GM11168 (cell line): Measurements from ENCODE around the gene KRT32.

Experiments
- in situ Hi-C: fragments of 300-500 bp; cut with MboI; formaldehyde crosslinking; loops from one replicate; pipeline ENCODE4 v1.12.0; 2022; ENCODE audit warnings: low sequenced_read_pairs; ENCODE audit not compliant: unreplicated experiment

Gene KRT32

DNA sequence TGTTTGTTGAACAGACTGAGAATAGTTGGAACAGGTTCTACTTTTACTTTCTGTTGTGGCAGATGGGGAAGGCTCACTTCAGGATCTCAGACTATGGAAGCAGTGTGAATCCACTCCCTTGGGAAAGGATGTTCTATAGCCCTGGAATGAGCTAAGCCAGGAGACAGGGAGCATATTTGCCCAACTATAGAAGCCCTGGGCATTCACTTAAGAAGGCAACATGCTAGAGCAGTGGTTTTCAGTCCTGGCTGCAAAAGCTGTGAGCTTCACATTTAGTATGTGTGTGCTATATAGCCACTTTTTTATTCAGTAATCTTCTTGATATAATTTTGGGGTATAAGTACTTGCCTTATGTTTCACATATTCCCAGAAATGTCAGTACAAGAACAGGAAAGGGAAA, 1.2 kb upstream of the KRT32 start:
- in situ Hi-C loops: no loop called here

DNA sequence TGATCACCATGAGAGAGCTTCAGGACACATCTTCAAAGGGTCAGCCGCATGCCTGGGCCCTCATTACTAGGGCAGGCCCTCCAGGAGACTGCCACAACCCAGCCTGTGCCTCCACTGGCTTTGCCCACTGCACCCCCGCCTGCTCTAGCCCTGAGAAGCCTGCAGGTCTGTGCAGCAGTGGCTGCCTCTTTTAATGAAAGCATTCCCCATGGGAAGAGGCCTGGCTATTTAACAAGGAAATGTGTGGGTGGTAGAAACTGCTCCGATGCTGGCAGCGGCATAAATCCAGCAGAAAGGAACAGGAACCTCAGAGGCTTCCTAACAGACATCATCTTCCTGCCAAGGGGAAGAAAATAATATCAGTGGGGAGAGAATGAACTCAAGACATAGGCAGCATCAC, 375 bp upstream of the KRT32 start:
- in situ Hi-C loops: no loop called here

DNA sequence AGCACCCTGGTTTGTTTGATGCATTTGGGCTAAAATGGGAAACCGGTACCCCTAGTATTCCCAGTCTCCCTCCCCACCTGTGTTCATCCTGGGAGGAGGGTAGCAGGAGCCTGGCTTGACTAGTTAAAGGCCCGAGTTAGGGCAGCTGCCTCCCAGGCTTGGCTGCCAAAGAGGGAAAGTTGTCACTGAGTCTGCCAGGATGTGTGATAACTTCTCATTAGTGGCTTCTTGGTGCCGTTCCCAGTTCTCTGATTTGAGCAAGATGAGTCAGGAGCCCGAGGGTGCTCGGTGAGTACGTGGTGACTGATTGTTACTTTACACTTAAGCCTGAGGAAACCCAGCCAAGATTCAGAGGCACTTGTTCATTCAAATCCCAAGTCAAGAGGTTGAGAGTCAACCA, 2.5 kb downstream of the KRT32 start:
- in situ Hi-C loops: no loop called here

DNA sequence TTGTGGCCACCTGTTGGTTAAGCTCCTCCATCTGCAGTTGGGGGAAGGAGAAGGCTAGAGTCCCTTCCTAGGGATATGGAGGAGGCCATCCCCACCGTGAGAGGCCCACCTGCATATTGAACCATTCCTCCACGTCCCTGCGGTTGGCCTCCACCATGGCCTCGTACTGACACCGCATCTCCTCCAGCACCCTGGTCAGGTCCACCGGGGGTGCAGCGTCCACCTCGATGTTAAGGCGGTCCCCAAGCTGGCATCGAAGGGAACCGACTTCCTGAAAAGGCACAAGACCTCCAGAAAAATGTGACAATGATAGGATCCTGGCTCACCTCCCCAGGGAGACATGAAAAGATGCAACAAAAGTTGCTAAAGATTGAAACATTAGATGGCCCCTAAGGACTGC, 3.0 kb downstream of the KRT32 start:
- in situ Hi-C loops: no loop called here

DNA sequence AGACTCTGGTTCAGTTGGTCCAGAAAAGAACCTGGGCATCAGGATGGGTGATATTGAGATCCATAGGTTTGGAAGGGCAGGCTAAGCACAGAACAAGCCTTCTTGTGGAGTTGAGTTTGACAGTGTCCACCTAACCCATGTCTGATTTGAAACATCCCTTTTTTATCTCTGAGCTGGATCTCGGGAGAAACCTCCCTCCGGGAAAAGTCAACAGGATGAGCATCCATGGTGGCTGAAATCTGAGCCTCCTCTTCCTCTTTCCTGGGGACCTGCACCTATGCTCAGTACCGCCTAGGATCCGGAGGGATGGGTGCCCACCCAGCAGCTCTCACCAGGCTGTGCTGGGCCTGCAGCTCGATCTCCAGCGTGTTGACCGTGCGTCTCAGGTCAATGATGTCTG, 3.4 kb downstream of the KRT32 start:
- in situ Hi-C loops: no loop called here

DNA sequence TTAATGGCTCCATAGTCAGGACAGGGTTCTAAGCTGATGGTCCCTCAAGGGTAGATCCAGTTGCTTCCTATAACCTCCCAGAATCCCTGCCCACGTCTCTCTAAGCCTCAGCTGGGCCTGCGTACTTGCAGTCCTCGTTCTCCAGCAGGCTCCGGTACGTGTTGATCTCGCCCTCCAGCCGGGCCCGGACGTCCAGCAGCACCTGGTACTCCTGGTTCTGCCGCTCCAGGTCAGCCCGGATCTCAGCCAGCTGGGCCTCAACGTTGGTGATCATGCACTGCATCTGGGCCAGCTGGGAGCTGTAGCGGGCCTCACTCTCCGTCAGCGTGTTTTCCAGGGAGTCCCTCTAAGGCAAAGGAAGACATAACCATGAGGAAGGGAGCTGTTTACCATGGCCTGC, 4.5 kb downstream of the KRT32 start:
- in situ Hi-C loops: no loop called here

DNA sequence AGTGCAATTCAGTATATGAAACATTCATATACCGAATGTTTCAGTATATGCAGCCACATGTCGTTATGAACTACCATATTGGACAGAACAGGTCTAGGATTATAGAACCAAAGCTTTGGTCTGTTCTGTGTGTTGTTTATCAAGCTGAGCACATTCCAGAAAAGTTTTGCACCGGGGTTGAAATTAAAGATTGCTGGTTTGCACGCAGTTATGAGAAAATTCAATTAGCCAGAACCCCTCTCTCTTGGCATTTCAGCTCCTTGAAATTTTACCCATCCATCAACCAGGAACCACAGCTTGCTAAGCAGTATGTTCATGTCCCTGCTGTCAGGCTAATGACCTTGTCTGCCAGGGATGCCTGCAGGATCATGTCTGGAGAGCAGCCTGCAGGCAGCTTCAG, 9.5 kb downstream of the KRT32 start:
- in situ Hi-C loops: no loop called here

DNA sequence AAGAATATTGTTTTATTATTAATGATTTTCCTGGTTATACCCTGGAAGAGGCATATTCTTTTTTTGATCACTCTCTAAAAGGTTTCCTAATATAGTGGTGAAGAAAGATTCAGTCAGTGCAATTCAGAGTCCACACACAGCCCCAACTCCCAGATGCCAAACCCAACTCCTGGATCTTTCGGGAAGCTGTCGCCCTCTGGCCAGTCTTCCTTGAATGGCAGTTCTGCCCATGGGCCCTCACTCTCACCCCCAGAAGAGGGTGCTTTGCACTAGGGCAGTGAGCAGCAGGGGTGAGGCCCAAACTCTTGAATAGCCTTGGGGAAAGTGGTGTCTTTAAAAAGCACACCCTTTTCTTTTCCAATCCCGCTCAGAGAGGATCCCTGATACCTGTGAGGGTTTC, 11.0 kb downstream of the KRT32 start:
- in situ Hi-C loops: no loop called here

DNA sequence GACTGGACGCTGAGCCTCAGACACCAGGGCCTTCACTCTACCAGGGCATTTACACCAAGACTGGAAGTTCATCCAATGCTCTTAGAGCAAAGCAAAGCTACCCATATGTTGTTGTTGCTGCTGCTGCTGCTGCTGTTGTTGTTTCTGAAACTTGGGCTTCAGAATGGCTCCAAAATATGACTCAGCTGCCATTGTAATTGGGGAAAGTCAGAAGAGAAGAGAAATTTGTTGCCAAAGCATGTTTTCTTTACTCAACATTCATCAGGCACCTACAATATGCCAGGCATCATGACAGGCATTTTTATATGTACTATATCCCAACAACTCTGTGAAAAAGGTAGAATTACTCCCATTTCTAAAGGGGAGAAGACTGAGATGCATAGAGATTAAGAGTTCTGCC, 11.9 kb downstream of the KRT32 start:
- in situ Hi-C loops: no loop called here

DNA sequence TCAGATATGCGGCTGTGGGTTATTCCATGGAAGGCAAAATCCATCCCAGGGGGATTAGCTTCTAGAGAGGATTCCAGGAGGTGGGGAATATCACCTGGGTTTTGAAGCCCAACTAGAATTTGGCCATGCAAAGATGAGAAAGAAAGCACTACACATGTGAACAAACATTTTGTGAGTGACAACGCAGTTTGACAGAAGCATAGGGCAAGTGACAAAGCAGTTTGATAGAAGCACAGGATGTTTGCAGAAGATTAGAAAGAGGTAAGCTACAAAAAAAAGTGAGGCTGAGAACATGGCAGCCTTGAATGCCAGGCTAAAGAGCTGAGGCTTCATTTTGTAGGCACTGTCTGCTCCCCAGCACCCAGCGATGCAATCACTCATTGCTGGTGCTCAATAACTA, 14.1 kb downstream of the KRT32 start:
- in situ Hi-C loops: no loop called here

DNA sequence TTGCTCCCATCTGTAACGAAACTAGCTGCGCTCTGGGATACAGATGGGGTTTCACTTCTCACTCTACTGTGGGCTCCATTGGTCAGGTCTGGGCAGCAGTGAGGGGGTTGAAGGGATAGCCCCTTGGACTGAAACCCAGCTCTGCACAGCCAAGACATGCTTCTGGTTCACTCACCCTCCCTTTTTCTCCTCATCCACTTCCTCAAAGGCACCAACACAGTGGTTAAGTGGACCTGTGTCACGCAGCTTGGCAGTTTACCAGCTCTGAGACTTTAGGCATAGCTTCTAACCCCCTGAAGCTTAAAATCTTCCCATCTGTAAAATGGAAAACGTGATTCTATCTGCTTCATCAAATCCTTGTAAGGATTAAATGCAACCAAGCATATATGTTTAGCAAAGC, 14.9 kb downstream of the KRT32 start:
- in situ Hi-C loops: no loop called here

DNA sequence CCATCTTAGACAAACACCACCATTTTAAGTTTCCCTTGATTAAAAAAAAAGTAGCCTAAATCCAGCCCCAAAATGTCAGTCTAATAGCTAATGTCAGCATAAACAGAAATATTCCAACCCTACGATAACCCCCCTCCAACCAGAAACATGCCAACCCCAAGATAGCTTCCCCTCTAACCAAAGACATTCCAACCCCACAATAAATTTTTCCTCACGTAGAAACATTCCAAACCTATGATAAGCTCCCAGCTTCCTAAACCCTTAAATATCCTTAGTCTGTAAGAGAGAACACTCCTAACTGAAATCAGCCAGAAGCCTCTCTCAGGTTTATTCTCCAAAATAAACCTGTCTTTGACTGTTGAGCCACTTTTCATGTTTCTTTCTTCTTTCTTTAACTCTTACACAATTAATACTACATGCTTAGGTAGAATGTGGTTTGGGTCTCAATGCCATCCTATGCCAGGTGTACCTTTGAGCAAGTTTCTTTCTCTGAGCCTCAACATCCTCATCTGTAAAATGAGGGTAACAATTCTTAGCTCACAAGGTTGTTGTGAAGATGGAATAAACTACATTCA, 15.9 kb downstream of the KRT32 start:
- in situ Hi-C loops: no loop called here

DNA sequence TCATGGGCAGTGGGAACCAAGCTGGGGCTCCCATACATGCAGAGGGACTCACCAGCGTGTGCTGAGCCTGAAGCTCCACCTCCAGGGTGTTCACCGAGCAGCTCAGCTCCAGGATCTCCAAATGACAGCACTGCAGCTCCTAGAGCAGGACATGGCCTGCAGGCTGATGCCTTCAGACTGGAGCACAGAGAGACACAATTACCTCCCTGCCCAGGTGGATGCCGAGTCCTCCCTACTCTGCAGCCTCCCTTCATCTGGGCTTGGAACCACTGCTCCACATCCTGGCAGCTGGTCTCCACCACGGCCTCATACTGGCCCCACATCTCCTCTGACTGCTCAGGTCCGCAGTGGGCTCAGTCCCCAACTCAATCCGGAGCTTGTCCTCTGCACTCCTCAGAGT, 18.2 kb downstream of the KRT32 start:
- in situ Hi-C loops: no loop called here

DNA sequence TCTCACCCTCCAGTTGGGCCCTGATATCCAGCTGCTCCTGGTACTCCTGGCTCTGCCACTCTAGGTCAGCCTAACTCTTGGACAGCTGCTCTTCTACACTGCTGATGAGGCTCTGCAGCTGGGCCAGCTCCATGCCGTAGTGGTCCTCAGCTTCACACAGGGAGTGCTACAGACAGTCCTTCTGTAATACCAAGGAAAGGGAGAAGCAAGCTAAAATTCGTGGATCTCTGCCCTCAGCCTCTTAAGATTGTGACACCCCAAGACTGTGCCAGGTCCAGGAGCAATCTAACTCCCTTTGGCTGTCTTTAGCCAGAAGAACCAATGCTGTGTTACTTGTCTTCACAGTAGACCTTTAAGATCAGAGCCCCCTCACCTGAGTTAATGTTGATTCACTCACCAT, 18.7 kb downstream of the KRT32 start:
- in situ Hi-C loops: no loop called here

DNA sequence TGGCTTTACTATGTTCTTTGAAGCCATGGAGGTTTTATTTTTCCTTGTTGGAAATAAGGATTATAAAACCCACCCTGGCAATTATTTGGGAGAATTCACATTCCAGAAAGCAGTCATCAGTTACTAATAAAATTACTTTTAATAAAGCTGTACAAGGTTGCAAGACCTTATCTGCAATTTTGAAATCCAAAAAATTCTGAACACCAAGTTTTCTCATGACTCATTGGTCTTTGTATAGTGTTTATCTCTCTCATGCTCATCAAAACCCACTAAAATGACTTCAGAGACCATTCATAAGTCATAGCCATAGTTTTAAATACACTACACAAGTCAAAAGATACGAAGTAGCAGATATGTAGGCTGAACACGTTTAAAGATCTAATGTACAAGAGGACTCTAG, 20.4 kb downstream of the KRT32 start:
- in situ Hi-C loops: no loop called here

DNA sequence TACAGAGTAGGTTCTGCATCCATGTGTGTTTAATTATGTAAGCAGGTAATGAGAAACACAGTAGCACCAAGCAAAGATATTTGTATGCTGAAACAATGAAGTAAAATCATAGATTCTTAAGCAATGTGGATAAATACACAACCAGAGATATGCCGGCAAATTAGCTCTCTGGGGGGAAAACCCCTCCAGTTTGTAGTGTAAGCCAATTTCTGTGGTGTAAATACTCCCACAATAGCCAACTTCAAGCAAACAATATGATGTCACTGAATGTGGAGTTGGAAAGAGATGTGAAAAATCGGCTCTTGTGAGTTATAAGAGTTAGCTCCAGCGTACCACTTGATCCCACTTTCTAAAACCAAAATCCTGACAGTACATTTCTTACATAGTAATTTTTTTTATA, 22.5 kb downstream of the KRT32 start:
- in situ Hi-C loops: no loop called here

DNA sequence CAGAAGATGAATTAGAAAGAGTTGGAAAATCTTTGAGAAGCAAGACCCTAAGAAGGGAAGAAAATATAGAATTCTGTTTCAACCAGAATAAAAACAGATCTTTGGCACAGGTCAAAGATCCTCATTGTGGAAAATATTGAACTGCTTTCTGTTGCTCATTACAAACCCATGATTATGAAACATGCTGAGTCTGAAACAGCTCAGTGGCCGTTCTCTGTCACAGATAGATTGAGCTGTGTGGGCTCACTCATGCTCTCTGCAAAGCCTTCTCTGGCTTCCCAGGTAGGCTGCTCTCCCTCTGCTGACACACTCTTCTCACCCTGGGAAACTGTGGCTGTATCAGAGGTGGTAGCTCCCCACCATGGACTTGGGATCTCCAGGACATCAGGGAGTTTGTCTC, 23.0 kb downstream of the KRT32 start:
- in situ Hi-C loops: no loop called here

DNA sequence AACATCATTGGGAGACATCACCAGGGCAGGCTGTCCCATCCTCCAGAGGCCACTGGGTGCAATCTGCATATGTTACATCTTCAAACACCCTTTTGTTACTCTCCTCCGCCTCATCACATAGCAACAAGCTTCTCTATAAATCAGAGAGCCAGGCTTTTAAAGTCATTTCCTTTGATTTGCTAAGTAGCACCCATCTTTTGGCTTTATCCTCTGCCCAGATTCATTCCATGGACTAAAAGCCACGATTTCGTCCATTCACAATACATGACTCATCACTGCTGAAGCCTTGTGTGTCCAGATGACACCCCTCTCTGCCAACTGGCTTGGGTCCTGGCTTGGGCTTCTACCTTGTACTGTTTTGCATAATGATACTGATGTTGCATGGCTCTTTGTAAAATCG, 24.4 kb downstream of the KRT32 start:
- in situ Hi-C loops: no loop called here

DNA sequence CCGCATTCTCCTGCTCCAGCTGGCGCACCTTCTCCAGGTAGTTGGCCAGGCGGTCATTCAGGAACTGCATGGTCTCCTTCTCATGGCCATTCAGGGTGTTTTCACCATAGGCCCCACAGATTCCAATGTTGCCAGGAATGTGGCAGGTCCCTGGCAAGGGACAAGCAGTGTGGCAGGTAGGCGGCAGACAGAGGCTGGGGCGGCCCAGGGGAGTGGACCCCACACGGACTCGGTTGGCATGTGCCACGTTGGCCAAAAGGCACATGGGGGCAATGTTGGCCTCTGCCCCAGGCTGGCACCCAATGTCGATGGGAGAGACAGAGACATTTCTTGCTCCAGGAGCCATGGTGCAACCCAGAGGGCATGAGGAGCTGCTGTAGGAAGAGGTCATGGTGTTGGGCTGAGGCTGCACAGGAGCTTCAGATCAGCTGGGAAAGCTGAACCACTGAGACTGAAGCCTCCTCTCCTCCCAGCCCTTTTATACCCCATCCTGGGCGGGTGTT, 26.6 kb downstream of the KRT32 start, which contains the start of gene KRT38:
Gene KRT38 (minus strand): TSS at position 453 of the 503 bp plus-strand sequence. CDS start 62 bp downstream, at position 391.
- in situ Hi-C loops: no loop called here

DNA sequence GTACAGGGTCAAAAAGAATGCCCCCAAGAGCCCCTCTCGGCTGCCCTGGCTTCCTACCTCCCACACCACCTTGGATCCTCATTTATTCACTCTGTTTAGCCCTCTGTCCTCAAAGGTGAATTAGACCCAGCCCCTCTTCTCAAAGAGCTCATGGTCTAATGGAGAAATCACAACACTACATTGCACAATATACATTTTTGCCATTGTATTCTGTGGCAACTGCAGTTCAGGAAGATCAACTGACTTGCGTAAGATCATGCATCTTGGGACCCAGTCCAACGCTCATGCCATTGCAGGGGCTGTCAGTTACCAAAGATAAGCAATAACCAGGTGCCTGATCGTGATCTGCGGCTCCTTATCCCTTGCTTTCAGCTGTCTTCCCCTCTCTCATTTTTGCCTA, 27.8 kb downstream of the KRT32 start:
- in situ Hi-C loops: no loop called here

DNA sequence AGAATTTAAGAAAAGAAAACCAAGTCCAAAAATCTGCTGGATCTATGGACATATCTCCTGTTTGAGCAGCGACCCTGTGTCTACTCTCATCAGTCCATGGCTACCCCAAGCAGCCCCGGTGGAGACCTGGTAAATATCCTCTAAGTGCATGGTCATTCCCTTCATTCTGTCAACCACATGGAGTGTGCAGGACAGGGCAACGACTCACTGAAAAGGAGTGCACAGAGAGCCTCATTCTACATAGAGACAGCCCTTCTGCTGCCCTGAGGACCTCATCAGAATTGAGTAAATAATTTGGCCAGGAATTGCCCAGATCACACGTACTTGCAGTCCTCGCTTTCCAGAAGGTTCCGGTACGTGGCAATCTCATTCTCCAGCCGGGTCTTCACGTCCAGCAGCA, 29.4 kb downstream of the KRT32 start:
- in situ Hi-C loops: no loop called here

DNA sequence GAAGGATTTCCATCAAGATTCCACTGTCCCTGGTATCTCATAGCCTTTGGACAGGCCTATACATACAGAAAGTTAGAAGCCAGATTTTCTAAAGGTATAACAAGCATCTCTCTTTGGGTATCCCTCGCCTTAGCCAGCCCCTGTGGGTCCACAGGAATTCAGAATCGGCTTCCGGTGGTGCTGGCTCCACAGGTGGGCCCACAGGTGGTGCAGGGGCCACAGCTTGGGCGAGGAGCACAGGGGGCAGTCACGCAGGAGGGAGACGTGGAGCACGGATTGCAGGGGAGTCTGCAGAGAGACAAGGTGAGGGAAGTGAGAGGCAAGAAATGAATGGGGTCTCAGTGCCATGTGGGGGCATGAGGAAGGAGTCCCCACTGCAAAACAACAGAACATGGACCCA, 29.9 kb downstream of the KRT32 start:
- in situ Hi-C loops: no loop called here

DNA sequence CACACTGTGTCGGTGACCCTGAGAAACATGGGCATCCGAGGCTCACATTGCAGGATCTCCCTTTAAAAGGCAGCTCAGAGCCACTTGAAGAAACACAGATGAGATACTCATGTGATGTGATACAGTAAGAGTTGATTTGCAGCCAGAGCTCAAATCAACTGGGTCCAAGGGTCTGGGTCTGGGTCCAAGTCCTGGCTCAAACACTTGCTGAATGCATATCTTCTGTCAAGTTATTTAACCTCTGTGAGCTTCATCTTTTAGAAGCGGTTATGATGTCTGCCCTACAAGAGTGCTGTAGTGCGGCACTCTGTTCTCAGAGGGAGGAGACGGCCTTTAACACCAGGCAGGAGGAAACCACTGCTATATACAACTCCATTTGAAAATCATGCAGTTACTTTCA, 32.8 kb downstream of the KRT32 start:
- in situ Hi-C loops: no loop called here
